SK-N-SH treated with all-trans-retinoic acid at 6 μM for 48 hours (cell line): ENCODE results near the gene RIMBP3C.

Experiments used
- TCF4 ChIP-seq: fragments of 250-450 bp; sonication (Bioruptor Pico); IDR thresholded peaks from 2 replicates; pipeline ENCODE4 v1.8.0; 2021; ENCODE audit warnings: mild to moderate bottlenecking, moderate library complexity, borderline replicate concordance
- TF ChIP-seq, protein P1 (sequence below): fragments of 250-450 bp; sonication (Bioruptor Pico); IDR thresholded peaks from 2 replicates; pipeline ENCODE4 v1.5.1; 2020; ENCODE audit warnings: low read depth, mild to moderate bottlenecking, moderate library complexity

GRCh38 chr22:21587803-21588611, 36.7 kb upstream of the RIMBP3C start:
- no peak for TF ChIP-seq TCF4 (CRISPR knock-in tag)
- TF ChIP-seq, protein P1, sequence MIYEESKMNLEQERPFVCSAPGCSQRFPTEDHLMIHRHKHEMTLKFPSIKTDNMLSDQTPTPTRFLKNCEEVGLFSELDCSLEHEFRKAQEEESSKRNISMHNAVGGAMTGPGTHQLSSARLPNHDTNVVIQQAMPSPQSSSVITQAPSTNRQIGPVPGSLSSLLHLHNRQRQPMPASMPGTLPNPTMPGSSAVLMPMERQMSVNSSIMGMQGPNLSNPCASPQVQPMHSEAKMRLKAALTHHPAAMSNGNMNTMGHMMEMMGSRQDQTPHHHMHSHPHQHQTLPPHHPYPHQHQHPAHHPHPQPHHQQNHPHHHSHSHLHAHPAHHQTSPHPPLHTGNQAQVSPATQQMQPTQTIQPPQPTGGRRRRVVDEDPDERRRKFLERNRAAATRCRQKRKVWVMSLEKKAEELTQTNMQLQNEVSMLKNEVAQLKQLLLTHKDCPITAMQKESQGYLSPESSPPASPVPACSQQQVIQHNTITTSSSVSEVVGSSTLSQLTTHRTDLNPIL, result no peak
